ENCODE data around the gene VEGFC.

DNA sequence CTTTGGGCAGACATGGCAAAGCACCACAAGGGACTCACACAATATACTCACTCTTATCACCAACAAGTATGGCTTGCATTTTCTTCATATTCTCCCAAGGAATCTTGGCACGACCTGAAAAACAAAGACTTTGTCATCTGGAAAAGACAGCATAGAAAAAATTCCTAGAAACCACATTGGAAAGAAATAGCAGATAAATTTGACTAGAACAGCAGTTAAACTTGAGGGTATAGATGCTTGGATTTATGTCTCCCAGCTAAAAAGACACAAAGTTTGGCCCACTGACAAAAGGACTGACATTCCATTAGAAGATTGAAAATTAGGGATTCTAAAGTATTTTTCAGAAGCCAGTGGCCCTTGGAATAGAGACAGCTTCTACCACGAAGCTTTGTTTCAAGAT lies 6.9 kb upstream of the VEGFC start:
- TF ChIP-seq, protein P1, sequence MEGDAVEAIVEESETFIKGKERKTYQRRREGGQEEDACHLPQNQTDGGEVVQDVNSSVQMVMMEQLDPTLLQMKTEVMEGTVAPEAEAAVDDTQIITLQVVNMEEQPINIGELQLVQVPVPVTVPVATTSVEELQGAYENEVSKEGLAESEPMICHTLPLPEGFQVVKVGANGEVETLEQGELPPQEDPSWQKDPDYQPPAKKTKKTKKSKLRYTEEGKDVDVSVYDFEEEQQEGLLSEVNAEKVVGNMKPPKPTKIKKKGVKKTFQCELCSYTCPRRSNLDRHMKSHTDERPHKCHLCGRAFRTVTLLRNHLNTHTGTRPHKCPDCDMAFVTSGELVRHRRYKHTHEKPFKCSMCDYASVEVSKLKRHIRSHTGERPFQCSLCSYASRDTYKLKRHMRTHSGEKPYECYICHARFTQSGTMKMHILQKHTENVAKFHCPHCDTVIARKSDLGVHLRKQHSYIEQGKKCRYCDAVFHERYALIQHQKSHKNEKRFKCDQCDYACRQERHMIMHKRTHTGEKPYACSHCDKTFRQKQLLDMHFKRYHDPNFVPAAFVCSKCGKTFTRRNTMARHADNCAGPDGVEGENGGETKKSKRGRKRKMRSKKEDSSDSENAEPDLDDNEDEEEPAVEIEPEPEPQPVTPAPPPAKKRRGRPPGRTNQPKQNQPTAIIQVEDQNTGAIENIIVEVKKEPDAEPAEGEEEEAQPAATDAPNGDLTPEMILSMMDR (IDR thresholded peaks at IDR 0.05), result no peak
- TF ChIP-seq POLR2A (IDR thresholded peaks at IDR 0.05), result no peak

Data from uterus (tissue), 2 donors.